Esophagus squamous epithelium (tissue), 4 donors: Measurements from ENCODE around the gene ASAP2.

ENCODE experiments used
- POLR2A ChIP-seq, 4 donors: fragments of 450-650 bp; IDR thresholded peaks; one replicate each; pipeline ENCODE4 v1.6.1; 2017; ENCODE audit warnings: antibody characterized with exemption in 4 of 4, mild to moderate bottlenecking in 4 of 4, moderate library complexity in 3 of 4
- TF ChIP-seq, protein P1 (sequence below), 6 experiments: fragments of 450-650 bp in 4 of 6; fragments of 200-600 bp in 2 of 6; sonication (generic) in 2 of 6; IDR thresholded peaks; one replicate each; pipeline ENCODE4 v1.5.1; 2016 to 2019; ENCODE audit warnings: antibody characterized with exemption in 6 of 6, mild to moderate bottlenecking in 4 of 6, moderate library complexity in 4 of 6

DNA sequence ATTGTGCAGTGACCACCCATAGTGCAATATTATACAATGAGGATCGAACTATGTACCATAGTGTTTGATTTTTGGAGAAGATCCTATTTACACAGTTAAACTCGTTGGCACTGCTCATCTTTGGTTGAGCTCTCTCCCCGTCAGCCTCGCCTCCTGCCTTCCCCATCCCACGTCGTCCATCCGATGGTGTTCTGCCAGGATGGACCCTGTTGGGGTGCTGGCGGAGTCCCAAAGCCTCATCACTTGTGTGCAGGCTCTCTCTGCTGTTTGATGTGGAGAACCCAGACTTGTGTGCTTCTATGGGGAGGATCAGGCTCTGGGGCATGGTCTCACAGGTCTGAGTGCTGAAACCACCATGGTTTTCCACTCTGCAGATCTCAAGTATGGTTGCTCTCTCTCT lies 131.3 kb downstream of the ASAP2 start:
- TF ChIP-seq, protein P1, sequence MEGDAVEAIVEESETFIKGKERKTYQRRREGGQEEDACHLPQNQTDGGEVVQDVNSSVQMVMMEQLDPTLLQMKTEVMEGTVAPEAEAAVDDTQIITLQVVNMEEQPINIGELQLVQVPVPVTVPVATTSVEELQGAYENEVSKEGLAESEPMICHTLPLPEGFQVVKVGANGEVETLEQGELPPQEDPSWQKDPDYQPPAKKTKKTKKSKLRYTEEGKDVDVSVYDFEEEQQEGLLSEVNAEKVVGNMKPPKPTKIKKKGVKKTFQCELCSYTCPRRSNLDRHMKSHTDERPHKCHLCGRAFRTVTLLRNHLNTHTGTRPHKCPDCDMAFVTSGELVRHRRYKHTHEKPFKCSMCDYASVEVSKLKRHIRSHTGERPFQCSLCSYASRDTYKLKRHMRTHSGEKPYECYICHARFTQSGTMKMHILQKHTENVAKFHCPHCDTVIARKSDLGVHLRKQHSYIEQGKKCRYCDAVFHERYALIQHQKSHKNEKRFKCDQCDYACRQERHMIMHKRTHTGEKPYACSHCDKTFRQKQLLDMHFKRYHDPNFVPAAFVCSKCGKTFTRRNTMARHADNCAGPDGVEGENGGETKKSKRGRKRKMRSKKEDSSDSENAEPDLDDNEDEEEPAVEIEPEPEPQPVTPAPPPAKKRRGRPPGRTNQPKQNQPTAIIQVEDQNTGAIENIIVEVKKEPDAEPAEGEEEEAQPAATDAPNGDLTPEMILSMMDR (IDR thresholded peaks at IDR 0.05), result no peak
- TF ChIP-seq POLR2A (IDR thresholded peaks at IDR 0.05), result no peak
